NT2/D1 (cell line): ENCODE measurements around the gene ATPAF2.

ENCODE experiments used
- YY1 ChIP-seq: IDR thresholded peaks from 2 replicates; pipeline ENCODE4 v1.6.1; 2011; ENCODE audit not compliant: insufficient read length, insufficient read depth
- ZNF274 ChIP-seq: IDR thresholded peaks from 2 replicates; pipeline ENCODE4 v1.6.1; 2011; ENCODE audit warnings: mild to moderate bottlenecking, low read depth, low read length

- TF ChIP-seq ZNF274: no peak
- no peak for TF ChIP-seq YY1
These were observed 17.2 kb upstream of the ATPAF2 start for GRCh38 chr17:18056214-18056613.
